Raji (cell line): ENCODE measurements around the gene AREL1.

Experiments used
- POLR2A ChIP-seq: IDR thresholded peaks from 2 replicates; pipeline ENCODE4 v1.6.1; 2011; ENCODE audit warnings: low read depth, low read length, control low read depth; ENCODE audit not compliant: insufficient read depth

AREL1 gene

DNA sequence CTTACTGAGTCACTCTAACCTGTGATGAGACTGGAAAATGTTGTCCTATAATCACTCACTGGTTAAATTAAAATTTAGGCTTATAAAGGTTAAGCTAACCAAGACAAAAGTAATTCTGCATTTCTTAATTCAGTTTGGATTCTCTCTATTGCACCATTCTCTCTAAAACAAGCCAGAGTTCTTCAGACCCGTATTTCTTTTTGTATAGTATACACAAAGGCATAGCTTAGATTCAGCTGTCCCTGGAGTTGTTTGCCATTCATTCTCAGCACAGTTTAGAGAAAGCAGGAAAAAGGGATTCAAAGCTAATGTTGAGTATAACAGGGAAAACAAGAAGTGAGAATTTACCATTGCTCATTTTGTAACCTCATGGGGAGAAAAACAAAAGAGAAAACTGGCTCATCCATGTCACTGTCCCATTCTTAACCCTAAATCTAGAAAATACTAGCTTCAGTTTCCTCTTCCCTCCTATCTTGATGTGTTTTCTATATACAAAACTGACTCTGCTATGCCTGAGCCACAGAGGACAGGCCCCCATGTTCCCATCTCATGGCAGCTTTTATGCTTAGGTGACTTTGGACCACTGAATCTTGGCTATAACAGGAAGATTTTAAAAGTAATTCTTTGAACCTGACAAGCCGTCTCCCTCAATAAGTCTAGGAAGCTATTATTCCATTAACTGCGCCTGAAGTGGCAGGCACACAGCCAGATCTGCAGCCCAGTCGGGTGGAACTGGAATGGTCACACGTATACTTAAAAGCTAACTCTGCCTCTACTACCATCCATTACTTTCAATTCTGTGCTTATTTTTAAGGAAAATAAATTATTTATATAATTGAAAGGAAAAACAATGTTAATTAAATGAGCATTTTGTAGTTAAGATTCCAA, 7.0 kb downstream of the AREL1 start:
- no peak for TF ChIP-seq POLR2A

DNA sequence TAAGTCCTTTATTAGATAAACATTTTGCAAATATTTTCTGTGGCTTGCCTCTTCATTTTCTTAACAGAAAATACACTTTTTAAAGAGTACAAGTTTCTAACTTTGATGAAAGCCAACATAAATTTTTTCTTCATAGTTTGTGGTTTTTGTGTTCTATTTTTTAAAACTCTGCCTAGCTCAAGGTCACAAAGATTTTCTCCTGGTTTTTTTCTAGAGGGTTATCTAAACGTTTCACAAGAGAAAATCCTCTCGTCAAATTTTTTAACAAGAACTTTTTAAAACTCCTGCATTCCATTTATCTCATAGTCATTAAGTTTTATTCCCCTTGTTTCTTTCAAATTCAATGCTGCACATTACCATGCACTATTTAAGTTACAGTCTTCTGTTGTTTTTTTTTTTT, 8.2 kb downstream of the AREL1 start:
- TF ChIP-seq POLR2A, result no peak

DNA sequence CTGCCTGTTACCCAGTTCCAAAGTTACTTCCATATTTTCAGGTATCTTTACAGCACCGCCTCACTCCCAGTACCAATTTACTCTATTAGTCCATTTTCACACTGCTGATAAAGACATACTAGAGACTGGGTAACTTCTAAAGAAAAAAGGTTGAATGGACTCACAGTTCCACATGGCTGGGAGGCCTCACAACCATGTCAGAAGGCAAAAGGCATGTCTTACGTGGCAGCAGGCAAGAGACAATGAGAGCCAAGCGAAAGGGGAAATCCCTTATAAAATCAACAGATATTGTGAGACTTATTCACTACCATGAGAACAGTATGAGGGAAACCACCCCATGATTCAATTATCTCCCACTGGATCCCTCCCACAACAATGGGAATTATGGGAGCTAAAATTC, 9.8 kb downstream of the AREL1 start:
- no peak for TF ChIP-seq POLR2A

DNA sequence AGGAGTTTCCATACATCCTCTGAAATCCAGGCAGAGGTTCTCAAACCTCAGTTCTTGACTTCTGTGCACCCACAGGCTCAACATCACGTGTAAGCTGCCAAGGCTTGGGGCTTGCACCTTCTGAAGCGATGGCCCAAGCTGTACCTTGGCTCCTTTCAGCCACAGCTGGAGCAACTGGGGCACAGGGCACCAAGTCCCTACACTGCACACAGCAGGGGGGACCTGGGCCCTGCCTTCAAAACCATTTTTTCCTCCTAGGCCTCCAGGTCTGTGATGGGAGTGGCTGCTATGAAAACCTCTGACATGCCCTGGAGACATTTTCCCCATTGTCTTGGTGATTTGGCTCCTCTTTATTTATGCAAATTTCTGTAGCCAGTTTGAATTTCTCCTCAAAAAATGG, 10.6 kb downstream of the AREL1 start:
- TF ChIP-seq POLR2A, result no peak

DNA sequence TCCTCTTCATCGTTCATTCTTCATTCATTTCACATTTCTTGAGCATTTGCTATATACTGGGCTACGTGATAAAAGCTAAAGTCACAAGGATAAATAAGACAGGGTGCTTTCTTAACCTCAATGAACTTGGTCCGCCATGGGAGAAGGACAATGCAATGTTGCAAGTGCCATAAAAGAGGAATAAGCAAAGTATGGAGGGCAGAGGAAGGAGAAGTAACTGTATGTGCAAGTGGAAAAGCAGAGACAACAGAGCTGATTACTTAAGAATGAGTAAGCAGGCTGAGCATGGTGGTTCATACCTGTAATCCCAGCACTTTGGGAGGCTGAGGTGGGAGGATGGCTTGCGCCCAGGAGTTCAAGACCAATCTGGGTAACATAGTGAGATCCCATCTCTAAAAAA, 14.4 kb downstream of the AREL1 start:
- TF ChIP-seq POLR2A, result no peak

DNA sequence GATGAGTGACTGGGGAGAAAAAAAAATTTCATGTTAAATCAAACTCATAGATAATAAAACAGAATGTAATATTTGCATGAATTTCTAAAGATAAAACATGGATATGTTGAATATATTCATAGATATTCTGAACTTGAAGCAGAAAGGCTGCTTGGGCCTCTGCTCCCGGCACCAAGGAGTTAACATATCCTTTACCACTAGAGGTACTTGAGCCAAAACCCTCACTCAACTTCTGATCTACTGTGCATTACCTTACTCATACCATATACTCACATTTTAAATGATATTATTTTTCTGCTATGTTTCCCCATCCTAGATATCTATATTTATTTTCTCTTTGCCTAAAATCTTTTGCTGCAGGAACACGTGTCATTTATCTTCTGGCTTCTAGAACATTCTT, 14.9 kb downstream of the AREL1 start:
- no peak for TF ChIP-seq POLR2A

DNA sequence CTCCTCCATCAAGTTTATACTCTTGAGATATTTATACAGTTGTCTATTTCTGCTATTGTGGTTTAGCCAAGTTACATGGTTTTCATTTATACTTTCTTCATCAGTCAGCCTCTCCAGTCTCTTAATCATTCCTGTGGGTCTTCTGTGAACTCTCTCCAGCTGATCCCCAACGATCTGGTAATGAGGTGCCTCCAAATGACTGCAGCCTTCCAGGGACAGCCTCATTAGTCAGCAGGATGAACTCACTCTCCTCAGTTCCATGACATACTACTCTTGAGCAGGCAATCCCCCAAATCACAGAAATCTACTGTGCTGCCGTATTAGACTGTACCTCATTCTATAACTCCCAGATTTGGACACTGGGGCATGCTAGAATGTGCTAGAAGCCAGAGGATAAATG, 15.3 kb downstream of the AREL1 start:
- TF ChIP-seq POLR2A, result no peak

DNA sequence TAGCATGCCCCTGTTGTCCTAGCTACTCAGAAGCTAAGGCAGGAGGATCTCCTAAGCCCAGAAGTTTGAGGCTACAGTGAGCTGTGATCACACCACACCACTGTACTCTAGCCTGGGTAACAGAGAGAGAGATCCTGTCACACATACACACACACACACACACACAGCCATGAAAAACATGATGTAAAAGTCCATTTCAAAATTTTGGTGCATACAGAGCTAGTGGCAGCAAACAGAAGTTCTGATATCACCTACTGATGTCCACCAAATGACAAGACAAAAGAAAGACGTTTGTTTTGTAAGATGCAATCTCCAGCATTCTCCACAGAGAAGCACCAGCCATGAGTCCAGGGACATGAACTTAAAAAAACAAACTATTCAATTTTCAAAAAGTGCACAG, 15.9 kb downstream of the AREL1 start:
- TF ChIP-seq POLR2A, result no peak

DNA sequence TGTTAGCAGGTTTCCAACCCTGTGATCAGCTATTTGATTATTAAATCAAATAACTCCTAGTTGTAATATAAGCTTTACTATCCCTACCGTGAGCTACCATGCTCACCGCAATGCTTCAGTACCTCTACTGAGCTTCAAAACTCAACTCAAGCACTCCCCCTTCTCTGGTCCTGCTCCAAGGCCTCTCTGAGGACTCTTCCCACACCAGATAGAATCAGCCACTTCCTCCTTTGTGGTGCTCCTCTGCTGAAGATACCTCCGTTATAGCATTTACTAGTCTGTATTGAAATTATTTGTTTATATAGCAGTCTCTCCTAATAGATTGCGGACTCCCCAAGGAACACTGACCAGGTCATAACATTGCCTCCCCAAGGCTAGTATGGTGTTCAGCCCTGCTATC, 17.5 kb downstream of the AREL1 start:
- no peak for TF ChIP-seq POLR2A

DNA sequence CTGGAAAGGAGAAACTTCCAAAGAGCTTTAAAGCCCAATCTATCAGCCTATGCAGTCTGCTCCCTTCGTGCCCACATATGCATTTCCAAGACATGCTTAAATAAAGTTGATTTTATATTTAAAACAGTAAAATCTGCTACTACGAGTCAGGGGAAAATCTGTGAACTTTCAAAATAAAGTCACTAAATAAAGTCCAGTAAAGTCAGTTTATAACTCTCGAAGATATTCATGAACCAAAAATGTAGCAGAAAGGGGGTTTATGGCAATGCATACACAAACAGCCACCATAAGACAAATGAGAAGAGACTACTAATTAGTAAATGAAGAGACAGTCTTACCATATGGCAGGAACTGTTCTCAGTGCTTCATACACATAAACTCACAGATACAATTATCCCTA, 19.7 kb downstream of the AREL1 start:
- TF ChIP-seq POLR2A, result no peak

DNA sequence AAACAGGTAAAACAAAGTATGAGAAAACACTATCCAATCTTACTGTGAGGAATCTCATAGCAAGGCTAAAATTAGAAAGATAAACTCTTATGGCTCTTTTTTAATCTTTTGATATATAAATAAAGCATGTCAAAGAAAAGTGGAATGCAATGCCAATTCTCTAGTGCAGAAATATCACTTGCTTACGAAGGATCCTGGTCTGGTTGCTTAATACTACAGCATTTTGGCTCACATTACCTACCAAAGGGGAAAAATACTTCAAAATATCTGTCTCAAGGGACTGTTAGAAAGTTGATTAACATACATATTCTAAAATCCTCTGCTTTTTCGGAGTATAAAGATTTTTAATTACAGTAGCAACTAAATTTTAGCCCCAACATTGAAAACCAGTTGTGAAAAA, 21.4 kb downstream of the AREL1 start:
- no peak for TF ChIP-seq POLR2A

DNA sequence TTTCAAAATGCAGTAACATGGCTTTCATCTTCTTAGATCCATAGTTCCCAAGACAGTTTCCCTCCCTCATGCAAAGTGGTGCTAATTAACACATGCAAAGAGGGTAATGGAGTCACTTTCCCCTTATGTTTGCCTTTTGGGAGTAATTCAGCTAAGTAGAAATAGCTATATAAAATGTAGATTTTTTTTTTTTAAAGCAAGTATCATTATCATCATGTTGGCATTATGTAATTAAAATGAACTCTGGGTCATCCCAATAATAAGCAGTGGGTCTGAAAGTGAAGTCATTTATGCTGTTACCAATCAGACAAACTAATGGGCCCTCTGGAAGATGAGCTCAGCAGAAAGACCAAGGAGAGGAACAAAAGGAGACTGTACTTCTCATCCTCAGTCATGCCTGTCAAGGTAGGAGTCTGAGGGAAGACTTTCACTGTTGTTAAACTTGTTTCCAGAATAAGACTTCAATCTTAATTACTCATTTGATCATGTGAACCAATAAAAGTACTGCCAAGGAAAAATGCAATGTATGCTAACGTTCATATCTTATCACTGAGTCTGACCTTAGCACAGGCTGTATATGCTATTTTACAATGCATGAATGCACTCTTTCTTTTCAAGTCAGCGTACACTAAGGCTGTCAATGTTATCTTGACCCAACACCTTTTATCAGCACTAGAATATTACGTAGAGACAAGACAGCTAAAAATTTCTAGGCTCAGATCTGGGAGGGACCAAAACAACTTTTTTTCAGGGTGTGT, 26.8 kb downstream of the AREL1 start:
- TF ChIP-seq POLR2A, result no peak

DNA sequence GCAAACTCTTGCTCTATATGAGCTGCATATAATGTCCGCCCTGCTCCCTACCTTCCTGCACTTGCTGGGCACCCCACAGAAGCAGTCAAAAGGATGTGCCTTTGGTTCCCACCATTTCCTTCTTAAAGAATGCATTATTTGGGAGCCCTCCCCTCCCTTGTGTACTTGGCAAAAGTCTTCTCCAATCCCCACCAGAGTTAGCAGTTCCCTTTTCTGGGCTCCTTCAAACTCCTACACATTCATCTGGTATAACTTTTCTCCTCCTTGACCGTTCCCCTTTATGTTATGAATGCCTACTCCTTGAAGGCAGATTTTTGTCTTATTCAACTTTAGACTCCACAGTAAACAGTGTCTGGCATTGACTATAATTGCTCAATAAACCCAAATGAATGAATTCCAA, 27.8 kb downstream of the AREL1 start:
- no peak for TF ChIP-seq POLR2A

DNA sequence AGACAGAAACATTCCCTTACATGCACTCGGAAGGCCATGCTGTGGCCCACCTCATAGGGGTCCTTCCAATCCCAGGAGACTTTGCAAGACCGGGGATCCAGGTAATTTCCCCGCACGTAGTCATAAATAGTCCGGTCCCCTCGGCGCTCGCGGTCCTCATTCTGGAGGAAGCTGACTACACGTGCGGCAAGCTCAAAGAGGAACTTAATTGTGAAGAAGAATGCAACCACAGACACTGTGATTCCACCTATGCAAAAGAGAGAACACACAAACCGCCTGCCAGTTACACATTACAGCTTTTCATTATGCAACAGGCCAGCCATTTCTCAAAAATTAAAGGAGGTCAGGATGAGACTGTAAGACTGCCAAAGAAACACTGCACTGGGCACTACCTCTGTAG, 28.4 kb downstream of the AREL1 start:
- no peak for TF ChIP-seq POLR2A

DNA sequence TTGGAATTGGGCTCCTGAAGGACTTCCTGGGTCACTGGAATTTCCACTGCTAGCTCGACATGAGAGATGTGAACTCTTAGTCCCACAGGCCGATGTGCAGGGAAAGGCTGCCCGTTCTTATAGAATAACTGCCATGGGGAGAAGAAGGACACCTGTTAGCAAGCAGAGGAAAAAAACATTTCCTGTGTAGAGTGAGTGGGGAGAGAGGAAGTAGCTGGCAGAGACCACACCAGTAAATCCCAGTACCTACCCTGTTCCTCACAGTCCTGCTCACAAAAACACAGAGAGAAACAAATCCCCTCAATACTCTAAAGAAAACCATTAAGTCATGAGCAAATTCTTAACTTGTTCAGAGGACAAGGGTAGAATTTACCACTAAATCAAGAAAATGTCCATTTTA, 29.5 kb downstream of the AREL1 start:
- TF ChIP-seq POLR2A, result no peak
